PC-3 (cell line): Measurements from ENCODE around the gene MZB1. TPM values are rescaled to one million over a fixed set of nuclear protein-coding genes. Genes with fewer than 3 reads are reported as not detected.

Source experiments
- ATAC-seq: fragments of 200-7000 bp; cut with Tn5 transposase; 2 replicates; pipeline ENCODE4 v1.9.1; 2020; ENCODE audit warnings: mild to moderate bottlenecking, moderate library complexity
- BruUV-seq: library from RNA; stranded (reverse); fragments of 400-500 nt; replicated peaks from 2 replicates; lab custom pipeline; 2021; lab: Mats Ljungman, UMichigan
- CTCF ChIA-PET: fragments of 300-600 bp; sonication (Branson Sonifier 250); formaldehyde crosslinking; loops from one replicate; lab custom pipeline; 2022; ENCODE audit warnings: antibody characterized with exemption; lab: Charles Lee
- POLR2A ChIA-PET: fragments of 300-600 bp; sonication (Branson Sonifier 250); formaldehyde crosslinking; loops from one replicate; lab custom pipeline; 2022; ENCODE audit warnings: antibody characterized with exemption; ENCODE audit not compliant: unreplicated experiment; lab: Charles Lee
- DNase-seq: peaks from one replicate; pipeline ENCODE4 v3.0.0-alpha.2; 2015
- H2AFZ ChIP-seq: fragments of 300-600 bp; sonication (generic); 2 replicates; pipeline ENCODE4 v1.6.0; 2016; ENCODE audit warnings: antibody characterized with exemption, low read length
- H3F3A ChIP-seq: fragments of 300-600 bp; sonication (generic); one replicate; pipeline ENCODE4 v1.6.0; 2017; ENCODE audit warnings: antibody characterized with exemption, low read length, control low read depth, mild to moderate bottlenecking; ENCODE audit not compliant: unreplicated experiment
- H3K27ac ChIP-seq: fragments of 300-600 bp; sonication (generic); 2 replicates; pipeline ENCODE4 v1.5.1; 2016; ENCODE audit warnings: mild to moderate bottlenecking, low read length
- H3K27me3 ChIP-seq: fragments of 300-600 bp; sonication (generic); 2 replicates; pipeline ENCODE4 v1.6.1; 2016; ENCODE audit warnings: low read length, mixed read lengths
- H3K36me3 ChIP-seq: fragments of 300-600 bp; sonication (generic); 2 replicates; pipeline ENCODE4 v1.6.1; 2016; ENCODE audit warnings: low read depth, mixed run types, low read length, mixed read lengths
- H3K4me1 ChIP-seq: fragments of 300-600 bp; sonication (generic); 2 replicates; pipeline ENCODE4 v1.5.1; 2016; ENCODE audit warnings: low read length; ENCODE audit not compliant: insufficient read depth
- H3K4me2 ChIP-seq: fragments of 300-600 bp; sonication (generic); 2 replicates; pipeline ENCODE4 v1.6.0; 2016; ENCODE audit warnings: low read length
- H3K4me3 ChIP-seq: fragments of 300-600 bp; sonication (generic); 2 replicates; pipeline ENCODE4 v1.5.1; 2016; ENCODE audit warnings: mild to moderate bottlenecking, low read length, mixed read lengths
- H3K79me2 ChIP-seq: fragments of 300-600 bp; sonication (generic); 2 replicates; pipeline ENCODE4 v1.6.1; 2017; ENCODE audit warnings: low read length, mixed read lengths
- H3K9ac ChIP-seq: fragments of 300-600 bp; sonication (generic); 2 replicates; pipeline ENCODE4 v1.6.0; 2016; ENCODE audit warnings: mild to moderate bottlenecking, low read length
- H3K9me2 ChIP-seq: fragments of 300-600 bp; sonication (generic); replicated peaks from 2 replicates; pipeline ENCODE4 v1.6.1; 2016; ENCODE audit warnings: mixed run types, low read length, mixed read lengths
- H3K9me3 ChIP-seq: fragments of 300-600 bp; sonication (generic); 2 replicates; pipeline ENCODE4 v1.6.1; 2016; ENCODE audit warnings: low read length, mixed read lengths
- H4K20me1 ChIP-seq: fragments of 300-600 bp; sonication (generic); 2 replicates; pipeline ENCODE4 v1.6.1; 2016; ENCODE audit warnings: low read length, mixed read lengths
- EZH2 ChIP-seq: fragments of 300-600 bp; sonication (generic); IDR thresholded peaks from one replicate; pipeline ENCODE4 v1.6.1; 2017; ENCODE audit warnings: antibody characterized with exemption, mild to moderate bottlenecking, low read length; ENCODE audit not compliant: unreplicated experiment
- EZH2phosphoT487 ChIP-seq: fragments of 300-600 bp; sonication (generic); IDR thresholded peaks from 2 replicates; pipeline ENCODE4 v1.6.1; 2018; ENCODE audit warnings: mild to moderate bottlenecking, antibody characterized with exemption, low read length, borderline replicate concordance
- intact Hi-C: fragments of 100-400 bp; cut with micrococcal nuclease; formaldehyde crosslinking; loops from 2 replicates; pipeline ENCODE4 v1.9.0; 2023
- total RNA-seq: library from RNA; depleted of rRNA; stranded (reverse); fragments of >200 nt; gene quantifications from 2 replicates; pipeline ENCODE4 v1.2.3, GENCODE V29; 2014
- TF ChIP-seq, protein P1 (sequence below): fragments of 300-600 bp; sonication (generic); conservative IDR thresholded peaks from 2 replicates; pipeline ENCODE4 v1.5.1; 2017; ENCODE audit warnings: antibody characterized with exemption, low read depth, mild to moderate bottlenecking, low read length

MZB1 gene
- total RNA-seq, 1 experiment from 2014 or later, result 0.22 TPM

DNA sequence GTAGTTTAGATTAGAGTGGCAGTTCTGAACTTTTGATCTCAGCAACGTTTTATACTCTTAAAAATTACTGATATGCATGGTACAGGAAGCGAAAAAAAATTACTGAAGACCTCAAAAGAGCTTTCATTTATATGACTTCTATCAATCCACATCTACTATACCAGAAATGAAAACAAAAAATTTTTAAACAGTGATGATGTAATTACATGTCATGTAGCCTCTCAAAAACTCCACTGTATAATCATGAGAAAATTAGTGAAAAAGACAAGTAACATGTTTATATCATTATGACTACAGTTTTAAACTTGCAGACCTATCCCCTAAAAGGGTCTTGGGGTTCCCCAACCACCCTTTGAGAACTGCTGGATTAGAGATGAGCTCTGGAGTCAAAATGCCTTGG is 40.3 kb upstream of the MZB1 start:
- Histone ChIP-seq H3K9ac (no peak overlapping the region), H3K36me3 (no peaks in the 10 kb centered on the region), H3K9me2 (no peaks in the 10 kb centered on the region), H3K79me2 (no peaks in the 10 kb centered on the region), H3K27me3 (no peaks in the 10 kb centered on the region), H4K20me1 (no peaks in the 10 kb centered on the region), H3F3A (no peaks in the 10 kb centered on the region), H3K9me3 (no peaks in the 10 kb centered on the region), H3K4me3 (no peak overlapping the region), H3K4me2 (no peak overlapping the region), H2AFZ (no peak overlapping the region), H3K27ac (no peak overlapping the region), H3K4me1 (no peaks in the 10 kb centered on the region)
- DNase-seq (no peak), ATAC-seq (no peak)
- BruUV-seq, result no TSS peak
- ChIA-PET CTCF (no interaction called here), POLR2A (no interaction called here)
- intact Hi-C loops, result no loop called here
- TF ChIP-seq, protein P1, sequence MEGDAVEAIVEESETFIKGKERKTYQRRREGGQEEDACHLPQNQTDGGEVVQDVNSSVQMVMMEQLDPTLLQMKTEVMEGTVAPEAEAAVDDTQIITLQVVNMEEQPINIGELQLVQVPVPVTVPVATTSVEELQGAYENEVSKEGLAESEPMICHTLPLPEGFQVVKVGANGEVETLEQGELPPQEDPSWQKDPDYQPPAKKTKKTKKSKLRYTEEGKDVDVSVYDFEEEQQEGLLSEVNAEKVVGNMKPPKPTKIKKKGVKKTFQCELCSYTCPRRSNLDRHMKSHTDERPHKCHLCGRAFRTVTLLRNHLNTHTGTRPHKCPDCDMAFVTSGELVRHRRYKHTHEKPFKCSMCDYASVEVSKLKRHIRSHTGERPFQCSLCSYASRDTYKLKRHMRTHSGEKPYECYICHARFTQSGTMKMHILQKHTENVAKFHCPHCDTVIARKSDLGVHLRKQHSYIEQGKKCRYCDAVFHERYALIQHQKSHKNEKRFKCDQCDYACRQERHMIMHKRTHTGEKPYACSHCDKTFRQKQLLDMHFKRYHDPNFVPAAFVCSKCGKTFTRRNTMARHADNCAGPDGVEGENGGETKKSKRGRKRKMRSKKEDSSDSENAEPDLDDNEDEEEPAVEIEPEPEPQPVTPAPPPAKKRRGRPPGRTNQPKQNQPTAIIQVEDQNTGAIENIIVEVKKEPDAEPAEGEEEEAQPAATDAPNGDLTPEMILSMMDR, result no peak
- no peak for TF ChIP-seq EZH2
- no peak for TF ChIP-seq EZH2phosphoT487

DNA sequence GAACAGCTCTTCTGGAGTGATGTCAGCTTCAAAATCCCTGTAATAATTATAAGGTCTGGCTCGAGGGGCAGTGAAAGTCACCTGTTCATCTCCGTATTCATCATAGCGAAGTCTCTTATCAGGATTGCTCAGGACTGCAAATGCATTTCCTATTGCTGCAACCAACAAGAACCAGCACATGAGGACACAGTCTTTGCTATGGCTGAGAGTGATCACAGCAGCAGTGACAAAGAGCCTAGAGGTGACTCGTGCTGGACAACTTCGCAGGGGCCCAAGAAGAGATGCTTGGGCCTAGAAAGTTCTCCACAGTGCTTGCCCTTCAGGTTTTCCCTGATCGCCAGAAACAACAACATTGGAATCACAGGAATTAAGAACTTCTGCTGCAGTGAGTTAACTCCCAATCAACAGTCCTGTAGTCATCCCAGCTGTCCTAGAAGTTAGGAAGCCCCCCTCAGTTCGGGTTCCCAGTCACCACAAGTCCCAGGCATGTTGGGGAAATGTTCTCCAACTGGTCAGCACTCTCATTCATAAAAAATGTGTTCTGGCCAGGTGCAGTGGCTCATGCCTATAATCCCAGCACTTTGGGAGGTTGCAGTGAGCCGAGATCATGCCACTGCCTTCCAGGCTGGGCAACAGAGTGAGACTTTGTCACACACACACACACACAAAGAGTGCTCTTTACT is 36.6 kb upstream of the MZB1 start:
- intact Hi-C loops, result no loop called here
- H3K27me3 ChIP-seq, result no peaks in the 10 kb centered on the region
- H3K4me1 ChIP-seq, result no peaks in the 10 kb centered on the region
- no peak overlapping the region for H3K9ac ChIP-seq
- no peaks in the 10 kb centered on the region for H3K79me2 ChIP-seq
- H3K9me2 ChIP-seq, result no peaks in the 10 kb centered on the region
- TF ChIP-seq, protein P1, result no peak
- TF ChIP-seq EZH2 (no peak), EZH2phosphoT487 (no peak)
- H3K9me3 ChIP-seq, result no peaks in the 10 kb centered on the region
- ChIA-PET POLR2A (no interaction called here), CTCF (no interaction called here)
- no peaks in the 10 kb centered on the region for H3K36me3 ChIP-seq
- no peak overlapping the region for H2AFZ ChIP-seq
- BruUV-seq, result no TSS peak
- H3K4me3 ChIP-seq, result no peak overlapping the region
- H3F3A ChIP-seq, result no peaks in the 10 kb centered on the region
- H3K4me2 ChIP-seq, result no peak overlapping the region
- H3K27ac ChIP-seq, result no peak overlapping the region
- no peak for ATAC-seq
- DNase-seq, result peak; percentile 4
- no peaks in the 10 kb centered on the region for H4K20me1 ChIP-seq

DNA sequence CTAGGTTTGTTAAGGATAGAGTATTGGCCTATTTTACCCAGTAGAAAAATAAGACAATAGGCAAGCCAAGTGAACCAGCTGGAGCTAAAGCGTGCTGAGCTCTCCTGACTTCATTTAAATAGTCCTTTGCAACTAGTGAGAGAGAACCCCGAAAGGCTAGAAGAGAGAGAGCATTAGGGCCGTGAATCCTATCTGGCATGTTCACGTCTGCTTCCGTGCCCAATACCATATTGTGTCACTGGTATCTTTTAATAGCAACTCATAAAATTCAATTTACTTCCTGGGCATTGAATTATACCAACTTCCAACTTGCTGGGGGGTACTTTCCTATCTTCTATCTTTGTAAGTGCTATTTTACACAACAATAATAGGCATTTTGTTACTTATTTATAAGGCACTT is 35.8 kb upstream of the MZB1 start:
- H2AFZ ChIP-seq, result no peak overlapping the region
- TF ChIP-seq, protein P1, result no peak
- TF ChIP-seq EZH2phosphoT487 (no peak), EZH2 (no peak)
- intact Hi-C loops, result no loop called here
- ChIA-PET POLR2A (interaction anchor here (0.6 kb wide), 1 partner anchor 34 kb away, joined by 3 read pairs; no protein-coding TSS in a partner anchor), CTCF (no interaction called here)
- no peak for ATAC-seq
- no peak overlapping the region for H3K4me3 ChIP-seq
- no peak overlapping the region for H3K9ac ChIP-seq
- no peaks in the 10 kb centered on the region for H3F3A ChIP-seq
- no peaks in the 10 kb centered on the region for H3K9me2 ChIP-seq
- H3K4me2 ChIP-seq, result no peak overlapping the region
- H3K79me2 ChIP-seq, result no peaks in the 10 kb centered on the region
- no peaks in the 10 kb centered on the region for H3K27me3 ChIP-seq
- H3K9me3 ChIP-seq, result no peaks in the 10 kb centered on the region
- H3K36me3 ChIP-seq, result no peaks in the 10 kb centered on the region
- BruUV-seq, result no TSS peak
- no peaks in the 10 kb centered on the region for H3K4me1 ChIP-seq
- no peak overlapping the region for H3K27ac ChIP-seq
- no peaks in the 10 kb centered on the region for H4K20me1 ChIP-seq
- DNase-seq, result no peak
